Measurements from ENCODE around the gene CYFIP1. TPM values are rescaled to one million over a fixed set of nuclear protein-coding genes. Genes with fewer than 3 reads are reported as not detected.

Gene CYFIP1
- total and polyA plus RNA-seq, 2 of the 13 experiments (the other 11 are each of a cell fraction or from before 2014, with no cell fraction given), result 38.1 to 58.3 TPM

GRCh38 chr15:22931784-22932536, 48.2 kb downstream of the CYFIP1 start:
- Histone ChIP-seq H3K4me2 (ENCODE audit: low read depth, low read length) (no peak overlapping the region), H3K27ac (ENCODE audit: extremely low read length, insufficient read depth, low read length) (no peak overlapping the region), H3K27me3 (ENCODE audit: control insufficient read depth in 1 of 2, insufficient read depth in 2 of 2, low read length in 2 of 2) (no peaks in the 10 kb centered on the region), H4K20me1 (ENCODE audit: insufficient read depth, low read length) (no peaks in the 10 kb centered on the region), H3K36me3 (replicated peaks in 1 of 2; ENCODE audit: control insufficient read depth in 1 of 2, insufficient read depth in 2 of 2, low read length in 2 of 2) (peaks cover 15 to 38% of the 10 kb centered on the region in 2 experiments), H3K79me2 (ENCODE audit: insufficient read depth, low read length) (no peaks in the 10 kb centered on the region), H3K9me3 (ENCODE audit: low read length) (no peaks in the 10 kb centered on the region), H3K4me3 (replicated peaks in 1 of 3; ENCODE audit: insufficient read depth in 1 of 3, low read depth in 2 of 3, low read length in 3 of 3) (no peak overlapping the region), H2AFZ (ENCODE audit: low read length) (no peak overlapping the region), H3K9ac (ENCODE audit: insufficient read depth, low read depth, low read length) (no peak overlapping the region), H3K4me1 (ENCODE audit: insufficient read depth, low read length) (no peaks in the 10 kb centered on the region)
- no TSS peak for BruUV-seq (replicated peaks)
- in situ Hi-C loops (cut with HindIII; ENCODE audit: extremely low pct_ligation_motif_present, low pct_unique_long_range_greater_than_20kb), result no loop called here
- ChIA-PET POLR2A (no interaction called here), CTCF (ENCODE audit: low intra/inter-chr PET ratio, low total read pairs) (no interaction called here)
- DNase-seq (ENCODE audit: low spot score), result no peak
- no peak for FAIRE-seq
- WGBS (ENCODE audit: low lambda C conversion rate), result 95% methylated on average over 24 of the region's 28 CpGs
- intact Hi-C loops (cut with micrococcal nuclease; ENCODE audit: unreplicated experiment), result no loop called here
- TF ChIP-seq, protein P1, sequence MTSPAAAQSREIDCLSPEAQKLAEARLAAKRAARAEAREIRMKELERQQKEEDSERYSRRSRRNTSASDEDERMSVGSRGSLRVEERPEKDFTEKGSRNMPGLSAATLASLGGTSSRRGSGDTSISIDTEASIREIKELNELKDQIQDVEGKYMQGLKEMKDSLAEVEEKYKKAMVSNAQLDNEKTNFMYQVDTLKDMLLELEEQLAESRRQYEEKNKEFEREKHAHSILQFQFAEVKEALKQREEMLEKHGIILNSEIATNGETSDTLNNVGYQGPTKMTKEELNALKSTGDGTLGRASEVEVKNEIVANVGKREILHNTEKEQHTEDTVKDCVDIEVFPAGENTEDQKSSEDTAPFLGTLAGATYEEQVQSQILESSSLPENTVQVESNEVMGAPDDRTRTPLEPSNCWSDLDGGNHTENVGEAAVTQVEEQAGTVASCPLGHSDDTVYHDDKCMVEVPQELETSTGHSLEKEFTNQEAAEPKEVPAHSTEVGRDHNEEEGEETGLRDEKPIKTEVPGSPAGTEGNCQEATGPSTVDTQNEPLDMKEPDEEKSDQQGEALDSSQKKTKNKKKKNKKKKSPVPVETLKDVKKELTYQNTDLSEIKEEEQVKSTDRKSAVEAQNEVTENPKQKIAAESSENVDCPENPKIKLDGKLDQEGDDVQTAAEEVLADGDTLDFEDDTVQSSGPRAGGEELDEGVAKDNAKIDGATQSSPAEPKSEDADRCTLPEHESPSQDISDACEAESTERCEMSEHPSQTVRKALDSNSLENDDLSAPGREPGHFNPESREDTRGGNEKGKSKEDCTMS (CRISPR knock-in tag; conservative IDR thresholded peaks at IDR 0.05), result no peak
- TF ChIP-seq HMG20A (CRISPR knock-in tag; IDR thresholded peaks at IDR 0.05; ENCODE audit: borderline replicate concordance) (no peak), TERF1 (CRISPR knock-in tag; IDR thresholded peaks at IDR 0.05) (no peak), MED8 (CRISPR knock-in tag; IDR thresholded peaks at IDR 0.05; ENCODE audit: insufficient replicate concordance) (no peak), ZNF224 (CRISPR knock-in tag; IDR thresholded peaks at IDR 0.05) (no peak)
- TF ChIP-seq, protein P2, sequence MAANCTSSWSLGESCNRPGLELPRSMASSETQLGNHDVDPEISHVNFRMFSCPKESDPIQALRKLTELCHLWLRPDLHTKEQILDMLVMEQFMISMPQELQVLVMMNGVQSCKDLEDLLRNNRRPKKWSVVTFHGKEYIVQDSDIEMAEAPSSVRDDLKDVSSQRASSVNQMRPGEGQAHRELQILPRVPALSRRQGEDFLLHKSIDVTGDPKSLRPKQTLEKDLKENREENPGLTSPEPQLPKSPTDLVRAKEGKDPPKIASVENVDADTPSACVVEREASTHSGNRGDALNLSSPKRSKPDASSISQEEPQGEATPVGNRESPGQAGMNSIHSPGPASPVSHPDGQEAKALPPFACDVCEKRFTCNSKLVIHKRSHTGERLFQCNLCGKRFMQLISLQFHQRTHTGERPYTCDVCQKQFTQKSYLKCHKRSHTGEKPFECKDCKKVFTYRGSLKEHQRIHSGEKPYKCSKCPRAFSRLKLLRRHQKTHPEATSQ (CRISPR knock-in tag; IDR thresholded peaks at IDR 0.05; ENCODE audit: borderline replicate concordance), result no peak
- TF ChIP-seq, protein P3, sequence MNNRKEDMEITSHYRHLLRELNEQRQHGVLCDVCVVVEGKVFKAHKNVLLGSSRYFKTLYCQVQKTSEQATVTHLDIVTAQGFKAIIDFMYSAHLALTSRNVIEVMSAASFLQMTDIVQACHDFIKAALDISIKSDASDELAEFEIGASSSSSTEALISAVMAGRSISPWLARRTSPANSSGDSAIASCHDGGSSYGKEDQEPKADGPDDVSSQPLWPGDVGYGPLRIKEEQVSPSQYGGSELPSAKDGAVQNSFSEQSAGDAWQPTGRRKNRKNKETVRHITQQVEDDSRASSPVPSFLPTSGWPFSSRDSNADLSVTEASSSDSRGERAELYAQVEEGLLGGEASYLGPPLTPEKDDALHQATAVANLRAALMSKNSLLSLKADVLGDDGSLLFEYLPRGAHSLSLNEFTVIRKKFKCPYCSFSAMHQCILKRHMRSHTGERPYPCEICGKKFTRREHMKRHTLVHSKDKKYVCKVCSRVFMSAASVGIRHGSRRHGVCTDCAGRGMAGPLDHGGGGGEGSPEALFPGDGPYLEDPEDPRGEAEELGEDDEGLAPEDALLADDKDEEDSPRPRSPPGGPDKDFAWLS (CRISPR knock-in tag; IDR thresholded peaks at IDR 0.05; ENCODE audit: borderline replicate concordance), result no peak
- ATAC-seq, result no peak
